HG03558 (cell line): Measurements from ENCODE around the gene LRIG1.
"Not testable (repeated sequence)": the region's sequence is repeated elsewhere in the genome, so short reads cannot be mapped to it uniquely, and the experiment has no call there.

Source experiments
- ATAC-seq: cut with Tn5 transposase; IDR thresholded peaks from one replicate; pipeline ENCODE4 v1.9.1; 2021; ENCODE audit warnings: moderate number of reproducible peaks; ENCODE audit not compliant: unreplicated experiment; ENCODE audit errors: extremely low read depth

The LRIG1 gene

DNA sequence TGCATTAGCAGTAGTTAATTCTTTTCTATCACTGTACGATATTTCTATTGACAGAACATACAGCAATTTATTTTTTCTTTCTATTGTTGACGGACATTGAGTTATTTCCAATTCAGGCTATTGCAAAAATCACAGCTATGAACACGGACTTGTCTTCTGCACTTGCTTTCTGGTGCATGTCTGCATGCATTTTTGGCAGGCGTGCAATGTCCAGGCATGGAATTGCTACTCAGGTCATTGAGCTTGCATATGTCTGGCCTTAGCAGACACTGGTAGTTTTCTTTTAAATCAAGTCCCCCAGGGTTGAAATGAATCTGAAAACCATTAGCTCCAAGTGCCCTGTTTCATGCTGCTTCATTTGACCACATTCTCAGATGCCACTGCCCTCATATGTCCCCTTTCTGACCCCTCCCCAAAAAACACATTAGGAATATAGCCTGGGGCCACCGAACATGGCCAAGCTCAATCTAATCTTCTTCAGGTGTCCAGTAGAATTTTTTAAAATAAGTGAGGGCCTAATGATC, 72.8 kb downstream of the LRIG1 start:
- no peak for ATAC-seq

DNA sequence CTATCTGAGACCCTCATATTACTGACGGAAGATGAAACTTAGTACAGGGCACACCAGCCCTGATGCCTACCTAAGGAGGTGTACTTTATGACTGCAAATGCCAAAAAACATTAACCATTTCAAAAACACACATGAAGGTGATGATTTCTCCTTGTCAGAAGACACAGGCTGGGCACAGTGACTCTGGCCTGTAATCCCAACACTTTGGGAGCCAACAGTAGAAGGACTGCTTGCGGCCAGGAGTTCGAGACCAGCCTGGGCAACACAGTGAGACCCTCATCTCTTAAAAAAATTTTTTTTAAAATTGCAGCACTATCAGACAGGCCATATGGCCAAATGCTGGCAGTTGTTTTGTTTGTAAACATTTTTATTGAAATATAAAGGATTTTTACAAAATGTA, 73.5 kb downstream of the LRIG1 start:
- no peak for ATAC-seq

DNA sequence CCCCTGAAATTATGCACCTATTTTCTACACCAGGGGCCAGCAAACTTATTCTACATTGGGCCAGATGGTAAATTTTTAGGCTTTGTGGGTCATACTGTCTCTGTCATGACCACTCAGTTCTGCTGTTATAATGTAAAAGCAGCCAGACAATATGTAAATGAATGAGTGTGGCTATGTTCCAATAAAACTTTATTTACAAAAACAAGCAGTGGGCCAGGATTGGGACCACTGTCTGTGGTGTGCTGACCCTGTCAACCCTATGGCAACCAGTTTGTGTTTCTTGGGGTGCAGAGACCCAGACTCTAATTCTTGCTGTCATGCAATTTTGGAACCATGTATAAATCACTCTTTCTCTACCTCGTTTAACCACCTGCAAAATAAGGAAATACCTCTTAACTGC, 74.7 kb downstream of the LRIG1 start:
- ATAC-seq = no peak

DNA sequence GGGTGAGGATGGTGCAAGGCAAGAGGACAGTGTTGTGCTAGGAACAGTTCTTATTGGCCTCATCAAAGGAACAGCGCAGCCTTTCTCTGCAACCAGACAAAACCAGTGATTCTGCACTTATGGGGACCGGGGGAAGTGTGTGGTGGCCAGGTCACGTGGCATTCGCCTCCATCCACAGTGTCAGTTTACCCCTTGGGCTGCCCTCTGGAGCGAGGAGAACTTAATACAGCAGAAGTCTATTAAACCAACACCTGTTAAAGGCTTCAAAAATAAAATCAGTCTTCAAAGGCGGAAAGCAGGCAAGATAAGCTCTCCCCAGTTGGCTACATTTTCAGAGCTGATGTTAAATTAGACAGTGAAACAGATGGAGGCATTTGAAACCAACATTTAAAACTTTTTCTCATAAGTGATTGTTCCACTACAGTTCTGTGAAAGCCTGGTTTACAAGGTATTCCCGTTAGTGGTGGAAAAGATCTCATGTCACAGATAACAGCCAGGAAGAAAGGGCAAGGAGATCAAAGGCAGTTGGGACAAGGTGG, 75.2 kb downstream of the LRIG1 start:
- ATAC-seq = no peak

DNA sequence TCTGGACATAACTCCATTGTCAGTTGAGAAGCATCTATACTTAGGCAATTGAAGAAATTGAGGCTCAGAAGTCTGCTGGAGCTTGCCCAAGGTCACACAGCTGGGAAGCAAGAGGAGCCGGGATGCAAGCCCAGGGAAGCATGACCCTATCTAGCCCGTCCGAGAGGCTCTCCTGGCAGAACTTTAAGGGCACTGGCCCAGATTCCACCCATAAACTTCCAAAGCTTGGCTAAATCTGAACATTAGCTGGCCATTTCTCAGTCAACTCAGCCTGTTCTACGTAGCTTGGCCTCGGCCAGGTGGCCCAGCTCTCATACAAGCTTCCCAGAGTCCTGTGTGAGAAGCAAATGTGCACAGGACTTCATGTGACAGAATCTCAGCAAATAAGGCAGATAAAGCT, 75.8 kb downstream of the LRIG1 start:
- ATAC-seq = no peak

DNA sequence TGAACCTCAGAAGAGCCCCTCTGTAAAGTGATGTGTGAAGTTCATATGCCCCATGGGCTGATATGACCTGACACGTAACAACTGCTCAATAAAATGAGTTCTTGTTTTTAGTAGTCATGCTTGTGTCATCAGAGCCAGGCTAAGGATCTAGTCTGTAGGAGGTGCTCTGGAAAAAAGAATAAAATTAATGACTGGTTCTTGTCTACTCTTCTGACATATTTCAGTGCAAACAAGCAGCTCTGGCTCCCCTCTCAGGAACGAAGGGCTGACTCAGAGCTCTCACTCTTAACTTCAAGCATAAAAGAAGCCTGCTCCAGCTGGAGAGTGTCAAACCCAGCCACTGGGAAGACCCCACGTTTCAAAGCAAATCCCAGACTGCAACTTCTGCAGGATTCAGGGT, 77.0 kb downstream of the LRIG1 start:
- ATAC-seq = no peak

DNA sequence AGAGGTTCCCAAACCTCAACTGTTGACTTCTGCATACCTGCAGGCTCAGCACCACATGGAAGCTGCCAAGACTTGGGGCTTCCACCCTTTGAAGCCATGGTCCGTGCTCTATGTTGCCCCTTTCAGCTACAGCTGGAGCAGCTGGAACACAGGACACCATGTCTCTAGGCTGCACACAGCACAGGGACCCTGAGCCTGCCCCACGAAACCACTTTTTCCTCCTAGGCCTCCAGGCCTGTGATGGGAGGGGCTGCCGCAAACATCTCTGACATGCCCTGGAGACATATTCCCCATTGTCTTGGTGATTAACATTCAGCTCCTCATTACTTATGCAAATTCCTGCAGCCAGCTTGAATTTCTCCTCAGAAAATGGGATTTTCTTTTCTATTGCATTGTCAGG, 78.9 kb downstream of the LRIG1 start:
- ATAC-seq = not testable (repeated sequence)

DNA sequence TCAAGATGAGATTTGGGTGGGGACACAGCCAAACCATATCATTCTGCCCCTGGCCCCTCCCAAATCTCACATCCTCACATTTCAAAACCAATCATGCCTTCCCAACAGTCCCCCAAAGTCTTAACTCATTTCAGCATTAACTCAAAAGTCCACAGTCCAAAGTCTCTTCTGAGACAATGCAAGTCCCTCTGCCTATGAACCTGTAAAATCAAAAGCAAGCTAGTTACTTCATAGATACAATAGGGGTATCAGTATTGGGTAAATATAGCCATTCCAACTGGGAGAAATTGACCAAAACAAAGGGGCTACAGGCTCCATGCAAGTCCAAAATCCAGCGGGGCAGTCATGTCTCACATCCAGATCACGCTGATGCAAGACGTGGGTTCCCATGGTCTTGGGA, 79.7 kb downstream of the LRIG1 start:
- not testable (repeated sequence) for ATAC-seq

DNA sequence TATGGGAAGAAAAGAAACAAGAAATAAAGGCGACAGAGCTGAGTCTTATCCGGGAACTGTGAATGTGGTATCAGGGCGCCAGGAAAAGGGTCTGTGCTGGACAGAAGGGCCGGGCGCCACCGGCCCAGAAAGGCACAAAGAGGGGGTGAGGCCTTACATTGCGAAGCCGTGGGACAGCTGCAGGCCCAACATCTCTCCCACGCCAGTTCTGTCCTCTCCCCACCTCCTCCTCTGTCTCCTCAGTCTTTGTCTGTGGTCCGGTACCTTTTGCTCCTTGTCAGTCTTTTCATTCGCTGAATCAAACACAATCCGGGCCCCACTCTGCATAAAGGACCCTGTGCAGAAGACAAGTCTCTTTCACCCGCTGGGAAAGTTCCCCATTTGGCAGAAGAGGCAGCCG, 81.8 kb downstream of the LRIG1 start:
- no peak for ATAC-seq

DNA sequence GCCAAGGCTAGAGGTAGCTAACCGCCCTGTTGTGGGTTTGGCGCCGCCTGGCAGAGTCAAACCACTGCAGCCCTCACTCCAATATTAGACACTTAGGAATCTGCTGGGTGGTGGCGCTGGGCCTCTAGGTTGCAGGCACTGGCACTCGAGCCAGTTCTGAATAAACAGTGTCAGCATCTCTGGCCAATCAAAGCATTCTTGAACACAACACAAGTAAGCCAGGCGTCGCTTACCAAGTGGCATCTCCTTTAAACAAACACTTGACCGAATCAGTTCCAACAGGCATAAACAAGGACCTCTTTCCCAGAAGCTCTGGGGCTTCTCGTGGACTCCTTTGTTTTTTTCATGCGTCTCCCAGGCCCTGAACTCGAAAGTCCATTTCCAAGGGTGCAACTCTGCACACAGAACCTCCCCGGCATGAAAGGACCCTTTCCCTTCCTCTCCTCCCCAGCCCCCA, 82.3 kb downstream of the LRIG1 start:
- no peak for ATAC-seq

DNA sequence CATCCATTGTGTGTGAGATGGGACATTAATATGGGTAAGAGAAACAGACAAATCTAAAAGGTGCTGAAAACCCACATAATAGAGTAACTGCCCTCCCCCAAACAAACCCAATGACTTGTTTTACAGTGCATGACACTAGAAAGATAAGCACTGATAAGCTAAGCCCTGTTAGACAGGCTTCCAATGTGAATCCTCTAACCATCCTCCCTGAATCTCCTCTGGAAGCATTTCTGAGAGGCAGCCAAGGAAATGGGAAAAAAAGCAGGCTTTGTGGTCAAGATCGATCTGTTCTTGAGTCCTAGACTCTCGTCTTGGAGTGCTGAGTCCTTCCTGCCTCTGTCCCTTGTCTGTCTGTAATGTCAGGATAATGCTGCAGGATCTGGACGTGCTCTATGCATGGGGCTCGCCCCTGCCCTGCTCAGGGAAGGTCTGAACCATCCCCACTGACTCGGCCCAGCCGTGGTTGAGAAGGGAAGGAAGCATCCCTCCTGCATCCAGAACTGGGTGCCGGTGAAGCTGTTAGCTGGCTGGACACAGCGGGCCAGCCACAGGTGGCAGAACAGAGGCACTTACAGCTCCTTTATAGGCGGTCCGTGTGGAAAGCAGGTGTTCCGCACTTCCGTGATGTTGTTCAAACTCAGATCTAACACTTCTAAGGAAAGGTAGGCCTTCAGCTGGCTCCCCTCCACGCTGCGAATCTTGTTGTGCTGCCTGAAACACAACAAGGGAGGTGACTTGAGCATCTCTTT, 84.1 kb downstream of the LRIG1 start:
- ATAC-seq = no peak

DNA sequence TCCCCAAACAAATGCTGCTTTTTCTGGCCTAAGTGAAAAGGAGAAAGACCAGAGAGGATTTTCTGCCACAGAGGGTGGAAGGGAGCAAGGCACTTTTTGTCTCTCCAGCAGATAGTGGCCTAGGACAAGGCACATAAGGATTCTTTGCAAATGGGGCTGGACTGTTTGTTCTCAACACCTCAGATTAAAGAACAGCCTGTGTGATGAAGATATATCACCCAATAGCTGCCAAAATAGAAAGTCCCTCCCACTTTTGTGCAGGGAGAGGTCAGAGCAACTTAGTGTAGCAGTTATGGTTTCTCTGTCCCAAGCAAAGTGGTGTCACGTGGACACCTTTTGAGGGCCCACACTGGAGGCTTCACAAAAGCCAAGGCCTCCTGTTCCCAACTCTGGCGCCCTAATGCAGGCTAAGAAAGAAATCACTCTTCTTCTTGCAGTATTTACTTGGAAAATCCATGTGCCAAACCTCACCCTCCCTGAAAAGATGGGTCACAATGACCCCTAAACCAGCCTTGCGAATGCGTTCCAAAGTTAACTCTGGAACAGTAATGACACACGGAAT, 84.9 kb downstream of the LRIG1 start:
- no peak for ATAC-seq

DNA sequence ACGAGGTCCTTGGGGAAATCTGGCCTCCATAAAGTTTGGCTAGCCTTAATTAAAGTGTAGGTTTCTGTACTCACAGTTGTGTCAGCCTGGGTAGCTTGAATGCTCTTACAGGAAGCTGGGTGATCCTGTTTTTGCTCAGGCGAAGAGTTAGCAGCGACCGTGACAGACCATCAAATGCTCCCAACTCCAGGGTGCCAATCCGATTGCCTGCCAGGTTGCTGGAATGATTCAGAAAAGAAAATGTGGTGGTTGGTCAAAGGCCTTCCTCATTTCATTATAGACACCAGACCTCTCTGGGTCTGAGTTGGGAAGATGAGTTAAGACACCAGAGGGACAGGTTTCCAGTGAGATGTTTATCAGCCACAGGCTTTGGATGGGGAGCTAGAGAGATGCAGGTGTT, 86.0 kb downstream of the LRIG1 start:
- no peak for ATAC-seq

DNA sequence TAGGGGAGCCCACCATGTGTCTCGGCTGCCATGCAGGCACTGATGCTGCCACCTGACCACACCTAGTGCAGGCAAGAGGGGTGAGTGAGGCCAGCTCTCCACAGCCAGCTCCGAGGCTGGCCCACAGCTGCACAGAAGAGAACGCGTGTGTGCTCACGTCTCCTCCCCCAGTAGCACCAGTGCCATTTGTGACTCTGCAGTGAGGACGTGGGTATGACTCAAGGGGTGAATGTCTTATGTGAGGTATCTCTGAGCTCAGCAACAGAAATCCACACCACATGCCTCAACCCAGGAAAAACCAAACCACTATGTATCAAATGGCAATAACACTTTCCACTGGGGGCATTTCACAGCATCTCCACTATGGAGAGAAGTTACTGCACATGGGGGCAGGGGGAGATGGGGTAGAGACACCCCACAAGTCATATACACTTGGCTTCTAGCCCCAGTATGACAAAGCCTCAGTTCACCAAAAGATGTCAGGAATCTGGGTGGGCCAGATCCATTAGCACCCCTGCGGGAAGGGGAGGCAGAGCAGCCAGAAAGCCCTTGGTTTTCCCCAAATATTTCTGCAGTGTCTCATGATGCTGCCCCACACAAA, 87.6 kb downstream of the LRIG1 start:
- ATAC-seq = no peak

DNA sequence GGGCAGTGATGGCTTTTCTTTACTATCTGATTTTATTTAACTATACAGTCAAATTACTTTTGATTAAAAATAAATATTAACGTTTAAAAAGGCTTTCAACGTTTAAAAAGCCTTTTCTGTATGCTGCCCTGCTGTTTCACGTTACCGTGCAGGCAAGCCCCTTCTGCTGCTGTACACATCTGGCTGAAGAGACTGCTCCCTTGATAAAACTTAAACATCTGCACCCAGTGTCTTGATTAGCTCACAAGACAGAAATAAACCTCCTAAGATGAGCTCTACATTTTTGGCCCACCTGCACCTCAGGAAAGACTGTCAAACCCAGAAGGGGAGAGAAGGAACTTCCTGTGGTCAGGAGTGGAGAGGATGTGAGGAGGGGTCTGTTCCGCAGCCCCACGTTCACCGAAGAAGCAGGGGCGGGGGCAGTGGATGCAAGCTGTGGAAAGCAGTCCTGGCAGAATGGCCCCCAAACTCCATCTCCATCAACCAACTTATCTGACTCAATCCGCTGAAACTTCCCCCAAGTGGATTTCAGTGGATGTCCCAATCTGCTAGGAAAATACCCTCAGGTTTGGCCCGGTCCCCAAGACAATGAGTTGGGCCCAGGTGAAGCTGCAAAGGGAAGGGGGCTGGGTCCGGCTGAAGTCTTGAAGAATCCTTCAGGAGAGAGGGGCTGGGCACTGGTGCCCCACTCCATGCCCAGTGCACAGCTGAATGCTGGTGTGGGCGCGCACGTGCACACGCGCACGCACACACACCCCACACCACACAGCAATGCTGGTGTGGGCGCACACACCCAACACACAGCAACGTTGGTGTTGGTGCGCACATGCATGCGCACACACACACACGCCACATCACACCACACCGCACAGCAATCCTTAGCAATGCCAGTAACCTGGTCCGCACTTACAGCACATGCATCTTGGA, 88.6 kb downstream of the LRIG1 start:
- ATAC-seq = no peak

DNA sequence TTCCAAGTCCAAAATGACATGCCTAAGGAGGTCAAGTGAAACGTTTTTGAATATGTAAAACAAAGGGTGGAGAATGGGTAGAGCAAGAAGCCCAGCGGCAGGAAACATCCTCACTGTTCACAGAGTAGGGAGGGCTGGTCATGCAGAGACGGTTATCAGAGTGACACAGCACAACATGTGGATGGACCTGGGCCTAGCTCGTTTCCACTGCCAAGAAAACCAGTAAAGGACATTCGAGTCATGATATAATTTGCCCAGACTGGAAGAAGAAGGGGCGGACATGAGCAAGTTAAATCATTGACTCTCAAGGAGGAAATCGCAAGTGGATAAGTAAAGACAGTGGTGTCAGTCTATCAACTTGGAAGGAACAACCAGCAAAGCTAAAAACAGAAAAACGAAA, 89.3 kb downstream of the LRIG1 start:
- ATAC-seq = no peak

DNA sequence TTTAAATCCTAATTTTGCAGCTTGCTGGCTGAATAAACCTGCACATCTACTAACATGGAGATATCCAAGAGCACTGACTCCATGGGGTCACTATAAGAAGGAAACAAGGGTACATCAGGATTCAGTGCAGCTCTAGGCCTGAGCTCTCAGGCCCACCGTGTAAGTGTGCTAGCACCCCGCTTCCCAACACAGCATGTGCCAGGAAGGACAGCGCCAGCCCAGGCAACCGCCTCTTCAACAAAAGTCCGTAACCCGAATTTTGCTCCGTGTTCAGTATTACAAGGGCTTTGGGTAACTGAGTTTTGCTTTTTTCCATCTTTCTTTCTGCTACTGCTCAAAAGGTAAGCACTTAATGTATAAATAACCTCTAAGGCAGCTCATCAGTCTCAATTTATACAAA, 89.8 kb downstream of the LRIG1 start:
- ATAC-seq = no peak

DNA sequence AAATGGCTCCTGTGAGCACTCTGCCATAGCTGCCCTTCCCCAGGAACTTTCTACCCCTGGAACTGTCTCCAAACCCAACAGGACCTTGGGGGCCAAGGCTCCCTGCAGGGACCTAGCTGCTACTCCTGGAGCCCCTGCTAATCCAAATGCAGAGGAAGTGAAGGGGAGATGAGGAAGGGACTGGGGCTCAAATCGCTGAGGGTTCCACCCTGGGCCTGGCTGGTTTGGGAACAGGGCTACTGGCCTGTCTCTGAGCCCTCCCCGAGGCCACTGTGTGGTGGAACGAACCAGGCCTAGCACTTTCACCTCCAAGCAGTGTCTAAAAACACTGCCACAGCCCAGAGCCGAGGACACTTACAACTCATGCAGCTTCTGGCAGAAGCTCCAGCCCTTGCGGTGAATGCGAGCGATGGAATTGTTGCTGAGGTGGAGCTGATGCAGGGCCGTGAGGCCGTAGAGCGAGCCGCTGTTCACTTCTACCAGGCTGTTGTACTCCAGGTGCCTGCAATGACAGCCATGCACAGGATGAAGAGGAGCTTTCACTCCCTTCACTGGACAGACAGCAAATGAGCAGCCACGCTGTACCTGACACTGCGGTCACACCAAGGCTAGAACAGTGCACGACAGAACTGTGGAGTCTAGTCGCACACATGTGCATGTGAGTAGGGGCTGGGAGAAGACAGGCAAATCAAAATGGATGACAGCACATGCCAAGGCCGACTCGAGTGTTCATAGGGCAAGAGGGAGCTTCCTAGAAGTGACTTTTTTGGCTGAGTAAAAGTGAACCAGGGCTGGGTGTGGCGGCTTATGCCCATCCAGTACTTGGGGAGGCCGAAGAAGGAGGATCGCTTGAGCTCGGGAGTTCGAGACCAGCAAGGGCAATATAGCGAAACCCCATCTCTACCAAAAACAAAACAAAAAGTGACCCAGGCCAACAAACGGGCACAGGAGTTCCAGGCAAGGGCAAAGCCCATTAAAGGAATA, 90.8 kb downstream of the LRIG1 start:
- no peak for ATAC-seq

DNA sequence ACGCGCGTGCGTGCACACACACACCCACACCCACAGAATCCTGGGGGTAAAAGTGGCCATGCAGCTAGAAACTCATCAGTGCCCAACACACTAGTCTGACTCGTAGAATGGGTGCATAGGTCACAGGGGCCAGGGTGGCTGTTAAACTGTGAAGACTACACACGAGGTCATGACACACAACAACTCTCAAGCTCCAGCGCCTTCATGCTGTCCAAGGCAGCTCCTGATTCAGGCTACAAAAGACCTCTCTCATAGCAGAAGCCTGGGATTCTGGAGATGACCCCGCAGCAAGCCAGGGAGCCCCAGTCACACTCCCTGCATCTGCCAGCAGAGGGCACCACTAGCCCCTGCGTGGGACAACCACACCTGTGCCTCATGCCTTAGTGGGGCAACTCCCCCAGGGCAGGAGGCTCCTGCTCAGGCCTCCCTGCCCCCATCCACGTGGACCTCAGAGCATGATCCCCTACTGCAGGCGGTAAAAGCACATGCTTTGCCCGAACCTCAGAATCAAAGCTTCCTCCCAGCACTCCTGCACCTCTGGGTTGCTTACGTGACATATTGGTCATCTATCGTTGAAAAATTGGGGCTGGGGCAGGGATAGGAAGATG, 93.1 kb downstream of the LRIG1 start:
- peak; percentile 81 for ATAC-seq
